PC-3 (cell line): ENCODE measurements around the gene NTM. TPM values are rescaled to one million over a fixed set of nuclear protein-coding genes. Genes with fewer than 3 reads are reported as not detected.

ENCODE experiments used
- ATAC-seq: fragments of 200-7000 bp; cut with Tn5 transposase; 2 replicates; pipeline ENCODE4 v1.9.1; 2020; ENCODE audit warnings: mild to moderate bottlenecking, moderate library complexity
- BruUV-seq: library from RNA; stranded (reverse); fragments of 400-500 nt; replicated peaks from 2 replicates; lab custom pipeline; 2021; lab: Mats Ljungman, UMichigan
- CTCF ChIA-PET: fragments of 300-600 bp; sonication (Branson Sonifier 250); formaldehyde crosslinking; loops from one replicate; lab custom pipeline; 2022; ENCODE audit warnings: antibody characterized with exemption; lab: Charles Lee
- POLR2A ChIA-PET: fragments of 300-600 bp; sonication (Branson Sonifier 250); formaldehyde crosslinking; loops from one replicate; lab custom pipeline; 2022; ENCODE audit warnings: antibody characterized with exemption; ENCODE audit not compliant: unreplicated experiment; lab: Charles Lee
- DNase-seq: peaks from one replicate; pipeline ENCODE4 v3.0.0-alpha.2; 2015
- H2AFZ ChIP-seq: fragments of 300-600 bp; sonication (generic); 2 replicates; pipeline ENCODE4 v1.6.0; 2016; ENCODE audit warnings: antibody characterized with exemption, low read length
- H3F3A ChIP-seq: fragments of 300-600 bp; sonication (generic); one replicate; pipeline ENCODE4 v1.6.0; 2017; ENCODE audit warnings: antibody characterized with exemption, low read length, control low read depth, mild to moderate bottlenecking; ENCODE audit not compliant: unreplicated experiment
- H3K27ac ChIP-seq: fragments of 300-600 bp; sonication (generic); 2 replicates; pipeline ENCODE4 v1.5.1; 2016; ENCODE audit warnings: mild to moderate bottlenecking, low read length
- H3K27me3 ChIP-seq: fragments of 300-600 bp; sonication (generic); 2 replicates; pipeline ENCODE4 v1.6.1; 2016; ENCODE audit warnings: low read length, mixed read lengths
- H3K36me3 ChIP-seq: fragments of 300-600 bp; sonication (generic); 2 replicates; pipeline ENCODE4 v1.6.1; 2016; ENCODE audit warnings: low read depth, mixed run types, low read length, mixed read lengths
- H3K4me1 ChIP-seq: fragments of 300-600 bp; sonication (generic); 2 replicates; pipeline ENCODE4 v1.5.1; 2016; ENCODE audit warnings: low read length; ENCODE audit not compliant: insufficient read depth
- H3K4me2 ChIP-seq: fragments of 300-600 bp; sonication (generic); 2 replicates; pipeline ENCODE4 v1.6.0; 2016; ENCODE audit warnings: low read length
- H3K4me3 ChIP-seq: fragments of 300-600 bp; sonication (generic); 2 replicates; pipeline ENCODE4 v1.5.1; 2016; ENCODE audit warnings: mild to moderate bottlenecking, low read length, mixed read lengths
- H3K79me2 ChIP-seq: fragments of 300-600 bp; sonication (generic); 2 replicates; pipeline ENCODE4 v1.6.1; 2017; ENCODE audit warnings: low read length, mixed read lengths
- H3K9ac ChIP-seq: fragments of 300-600 bp; sonication (generic); 2 replicates; pipeline ENCODE4 v1.6.0; 2016; ENCODE audit warnings: mild to moderate bottlenecking, low read length
- H3K9me2 ChIP-seq: fragments of 300-600 bp; sonication (generic); replicated peaks from 2 replicates; pipeline ENCODE4 v1.6.1; 2016; ENCODE audit warnings: mixed run types, low read length, mixed read lengths
- H3K9me3 ChIP-seq: fragments of 300-600 bp; sonication (generic); 2 replicates; pipeline ENCODE4 v1.6.1; 2016; ENCODE audit warnings: low read length, mixed read lengths
- H4K20me1 ChIP-seq: fragments of 300-600 bp; sonication (generic); 2 replicates; pipeline ENCODE4 v1.6.1; 2016; ENCODE audit warnings: low read length, mixed read lengths
- EZH2 ChIP-seq: fragments of 300-600 bp; sonication (generic); IDR thresholded peaks from one replicate; pipeline ENCODE4 v1.6.1; 2017; ENCODE audit warnings: antibody characterized with exemption, mild to moderate bottlenecking, low read length; ENCODE audit not compliant: unreplicated experiment
- EZH2phosphoT487 ChIP-seq: fragments of 300-600 bp; sonication (generic); IDR thresholded peaks from 2 replicates; pipeline ENCODE4 v1.6.1; 2018; ENCODE audit warnings: mild to moderate bottlenecking, antibody characterized with exemption, low read length, borderline replicate concordance
- intact Hi-C: fragments of 100-400 bp; cut with micrococcal nuclease; formaldehyde crosslinking; loops from 2 replicates; pipeline ENCODE4 v1.9.0; 2023
- total RNA-seq: library from RNA; depleted of rRNA; stranded (reverse); fragments of >200 nt; gene quantifications from 2 replicates; pipeline ENCODE4 v1.2.3, GENCODE V29; 2014
- TF ChIP-seq, protein P1 (sequence below): fragments of 300-600 bp; sonication (generic); conservative IDR thresholded peaks from 2 replicates; pipeline ENCODE4 v1.5.1; 2017; ENCODE audit warnings: antibody characterized with exemption, low read depth, mild to moderate bottlenecking, low read length

Gene NTM
- total RNA-seq, 1 experiment from 2014 or later, result not detected

GRCh38 chr11:131454989-131455388 lies 84.6 kb downstream of the NTM start:
- H3K79me2 ChIP-seq, result no peaks in the 10 kb centered on the region
- POLR2A ChIA-PET, result no interaction called here
- no peaks in the 10 kb centered on the region for H4K20me1 ChIP-seq
- no peaks in the 10 kb centered on the region; the same call in 1 of the 2 replicates for H3K9me3 ChIP-seq
- H3K9ac ChIP-seq, result no peak overlapping the region
- H3K9me2 ChIP-seq, result no peaks in the 10 kb centered on the region
- DNase-seq (no peak), ATAC-seq (no peak)
- no peak for TF ChIP-seq EZH2phosphoT487
- TF ChIP-seq, protein P1, sequence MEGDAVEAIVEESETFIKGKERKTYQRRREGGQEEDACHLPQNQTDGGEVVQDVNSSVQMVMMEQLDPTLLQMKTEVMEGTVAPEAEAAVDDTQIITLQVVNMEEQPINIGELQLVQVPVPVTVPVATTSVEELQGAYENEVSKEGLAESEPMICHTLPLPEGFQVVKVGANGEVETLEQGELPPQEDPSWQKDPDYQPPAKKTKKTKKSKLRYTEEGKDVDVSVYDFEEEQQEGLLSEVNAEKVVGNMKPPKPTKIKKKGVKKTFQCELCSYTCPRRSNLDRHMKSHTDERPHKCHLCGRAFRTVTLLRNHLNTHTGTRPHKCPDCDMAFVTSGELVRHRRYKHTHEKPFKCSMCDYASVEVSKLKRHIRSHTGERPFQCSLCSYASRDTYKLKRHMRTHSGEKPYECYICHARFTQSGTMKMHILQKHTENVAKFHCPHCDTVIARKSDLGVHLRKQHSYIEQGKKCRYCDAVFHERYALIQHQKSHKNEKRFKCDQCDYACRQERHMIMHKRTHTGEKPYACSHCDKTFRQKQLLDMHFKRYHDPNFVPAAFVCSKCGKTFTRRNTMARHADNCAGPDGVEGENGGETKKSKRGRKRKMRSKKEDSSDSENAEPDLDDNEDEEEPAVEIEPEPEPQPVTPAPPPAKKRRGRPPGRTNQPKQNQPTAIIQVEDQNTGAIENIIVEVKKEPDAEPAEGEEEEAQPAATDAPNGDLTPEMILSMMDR, result no peak
- TF ChIP-seq EZH2, result no peak
- no TSS peak for BruUV-seq
- H3K4me3 ChIP-seq, result no peak overlapping the region
- H3F3A ChIP-seq, result no peaks in the 10 kb centered on the region
- H3K36me3 ChIP-seq, result no peaks in the 10 kb centered on the region
- CTCF ChIA-PET, result no interaction called here
- intact Hi-C loops, result no loop called here
- H2AFZ ChIP-seq, result no peak overlapping the region
- H3K4me2 ChIP-seq, result no peak overlapping the region
- peaks cover 52% of the 10 kb centered on the region for H3K27me3 ChIP-seq
- H3K4me1 ChIP-seq, result no peaks in the 10 kb centered on the region; the same call in 1 of the 2 replicates
- H3K27ac ChIP-seq, result no peak overlapping the region

GRCh38 chr11:131455843-131456704 lies 85.7 kb downstream of the NTM start:
- H3K36me3 ChIP-seq, result no peaks in the 10 kb centered on the region
- H3K9ac ChIP-seq, result no peak overlapping the region
- no peaks in the 10 kb centered on the region for H4K20me1 ChIP-seq
- H3K4me2 ChIP-seq, result no peak overlapping the region
- H3K9me2 ChIP-seq, result no peaks in the 10 kb centered on the region
- H3K4me3 ChIP-seq, result no peak overlapping the region
- ATAC-seq (no peak), DNase-seq (no peak)
- BruUV-seq, result no TSS peak
- intact Hi-C loops, result no loop called here
- no peaks in the 10 kb centered on the region; the same call in 1 of the 2 replicates for H3K4me1 ChIP-seq
- H3K27ac ChIP-seq, result no peak overlapping the region
- POLR2A ChIA-PET, result no interaction called here
- no peaks in the 10 kb centered on the region for H3K9me3 ChIP-seq
- no peak overlapping the region for H2AFZ ChIP-seq
- no peak for TF ChIP-seq EZH2
- no peak for TF ChIP-seq EZH2phosphoT487
- TF ChIP-seq, protein P1, result no peak
- peaks cover 52% of the 10 kb centered on the region for H3K27me3 ChIP-seq
- H3F3A ChIP-seq, result no peaks in the 10 kb centered on the region
- no peaks in the 10 kb centered on the region for H3K79me2 ChIP-seq
- CTCF ChIA-PET, result no interaction called here

- POLR2A ChIA-PET, result no interaction called here
- no peak for ATAC-seq
Observed at GRCh38 chr11:131457163-131457562, 86.7 kb downstream of the NTM start.

More at GRCh38 chr11:131457163-131457562, 86.7 kb downstream of the NTM start:
- Histone ChIP-seq H3K9ac (no peak overlapping the region), H3K79me2 (no peaks in the 10 kb centered on the region), H3K9me3 (no peaks in the 10 kb centered on the region), H3K36me3 (no peaks in the 10 kb centered on the region), H4K20me1 (no peaks in the 10 kb centered on the region), H2AFZ (no peak overlapping the region), H3K4me1 (no peaks in the 10 kb centered on the region; the same call in 1 of the 2 replicates), H3K4me2 (no peak overlapping the region), H3F3A (no peaks in the 10 kb centered on the region), H3K27me3 (peaks cover 50% of the 10 kb centered on the region), H3K27ac (no peak overlapping the region), H3K4me3 (no peak overlapping the region), H3K9me2 (no peaks in the 10 kb centered on the region)
- no peak for DNase-seq
- BruUV-seq, result no TSS peak
- intact Hi-C loops, result no loop called here
- TF ChIP-seq EZH2 (no peak), EZH2phosphoT487 (no peak)
- TF ChIP-seq, protein P1, result no peak
- CTCF ChIA-PET, result no interaction called here
